ENCODE results near the gene SUN5.
A peak's percentile ranks its signal among the peaks of the same experiment; 100 is the strongest.

SUN5 gene

GRCh38 chr20:32978009-32978335, 26.3 kb downstream of the SUN5 start:
- peaks cover 3 to 8% of the 10 kb centered on the region in 2 experiments for H3K4me1 ChIP-seq (ENCODE audit: control insufficient read depth in 1 of 2, insufficient read depth in 2 of 2, low read length in 2 of 2)

GRCh38 chr20:32977281-32978008, 26.8 kb downstream of the SUN5 start:
- Histone ChIP-seq H3K18ac (ENCODE audit: low read length) (no peak overlapping the region), H4K12ac (ENCODE audit: low read depth, low read length) (no peak overlapping the region), H3K4ac (ENCODE audit: low read depth, low read length) (no peak overlapping the region), H3K9ac (ENCODE audit: low read length) (no peak overlapping the region), H3K4me2 (ENCODE audit: low read length) (no peak overlapping the region), H3K79me1 (ENCODE audit: low read length) (no peaks in the 10 kb centered on the region), H3K14ac (ENCODE audit: low read length) (no peak overlapping the region), H3K27ac (ENCODE audit: low read depth, low read length) (no peak overlapping the region), H3K27me3 (ENCODE audit: insufficient read depth, low read length) (no peaks in the 10 kb centered on the region), H2BK12ac (ENCODE audit: low read length) (no peak overlapping the region), H3K23ac (ENCODE audit: low read length) (no peak overlapping the region), H2BK5ac (ENCODE audit: low read depth, low read length, poor library complexity) (no peak overlapping the region), H3K4me1 (ENCODE audit: control insufficient read depth in 1 of 2, insufficient read depth in 2 of 2, low read length in 2 of 2) (peaks cover 3 to 11% of the 10 kb centered on the region in 2 experiments), H3K9me3 (ENCODE audit: insufficient read depth, low read depth, low read length) (peaks cover 8% of the 10 kb centered on the region), H3K79me2 (ENCODE audit: control insufficient read depth, insufficient read depth, low read length, poor library complexity) (no peaks in the 10 kb centered on the region), H2BK120ac (ENCODE audit: insufficient read depth, low read length, poor library complexity) (no peak overlapping the region), H3K36me3 (ENCODE audit: control insufficient read depth in 1 of 2, insufficient read depth in 2 of 2, low read length in 2 of 2) (no peaks in the 10 kb centered on the region), H2AFZ (ENCODE audit: insufficient read depth, low read length, poor library complexity) (no peak overlapping the region), H4K91ac (ENCODE audit: low read depth, low read length) (no peak overlapping the region), H2AK5ac (ENCODE audit: low read length) (no peak overlapping the region), H3K4me3 (ENCODE audit: low read depth, low read length) (no peak overlapping the region), H4K8ac (ENCODE audit: low read depth, low read length) (no peak overlapping the region)
- no peak for DNase-seq
- WGBS (ENCODE audit: extremely low coverage, insufficient coverage, insufficient read length), result no CpG with 5 or more reads among the region's 13 CpGs

More at GRCh38 chr20:32978009-32978335, 26.3 kb downstream of the SUN5 start:
- H2BK120ac ChIP-seq (ENCODE audit: insufficient read depth, low read length, poor library complexity), result no peak overlapping the region
- H3K9me3 ChIP-seq (ENCODE audit: insufficient read depth, low read depth, low read length), result peaks cover 8% of the 10 kb centered on the region
- DNase-seq, result no peak
- H3K23ac ChIP-seq (ENCODE audit: low read length), result no peak overlapping the region
- no peak overlapping the region for H3K18ac ChIP-seq (ENCODE audit: low read length)
- no peak overlapping the region for H4K91ac ChIP-seq (ENCODE audit: low read depth, low read length)
- H3K4me2 ChIP-seq (ENCODE audit: low read length), result no peak overlapping the region
- H3K4ac ChIP-seq (ENCODE audit: low read depth, low read length), result no peak overlapping the region
- no peak overlapping the region for H3K9ac ChIP-seq (ENCODE audit: low read length)
- no peak overlapping the region for H3K4me3 ChIP-seq (ENCODE audit: low read depth, low read length)
- no peak overlapping the region for H3K27ac ChIP-seq (ENCODE audit: low read depth, low read length)
- no peak overlapping the region for H3K14ac ChIP-seq (ENCODE audit: low read length)
- H3K36me3 ChIP-seq (ENCODE audit: control insufficient read depth in 1 of 2, insufficient read depth in 2 of 2, low read length in 2 of 2), result no peaks in the 10 kb centered on the region
- H3K79me1 ChIP-seq (ENCODE audit: low read length), result no peaks in the 10 kb centered on the region
- H2AFZ ChIP-seq (ENCODE audit: insufficient read depth, low read length, poor library complexity), result no peak overlapping the region
- no peak overlapping the region for H2BK12ac ChIP-seq (ENCODE audit: low read length)
- H3K79me2 ChIP-seq (ENCODE audit: control insufficient read depth, insufficient read depth, low read length, poor library complexity), result no peaks in the 10 kb centered on the region
- no peak overlapping the region for H2AK5ac ChIP-seq (ENCODE audit: low read length)
- WGBS (ENCODE audit: extremely low coverage, insufficient coverage, insufficient read length), result no CpG with 5 or more reads among the region's 7 CpGs
- no peaks in the 10 kb centered on the region for H3K27me3 ChIP-seq (ENCODE audit: insufficient read depth, low read length)
- no peak overlapping the region for H4K12ac ChIP-seq (ENCODE audit: low read depth, low read length)
- H2BK5ac ChIP-seq (ENCODE audit: low read depth, low read length, poor library complexity), result no peak overlapping the region
- H4K8ac ChIP-seq (ENCODE audit: low read depth, low read length), result no peak overlapping the region

- H2BK5ac ChIP-seq (ENCODE audit: low read depth, low read length, poor library complexity), result no peak overlapping the region
- H3K4ac ChIP-seq (ENCODE audit: low read depth, low read length), result no peak overlapping the region
- no peak overlapping the region for H3K18ac ChIP-seq (ENCODE audit: low read length)
- peaks cover 3 to 14% of the 10 kb centered on the region in 2 experiments for H3K4me1 ChIP-seq (ENCODE audit: control insufficient read depth in 1 of 2, insufficient read depth in 2 of 2, low read length in 2 of 2)
- no peak overlapping the region for H2AK5ac ChIP-seq (ENCODE audit: low read length)
- DNase-seq, result peak in 1 of 2 donors; percentile 6
- H3K4me3 ChIP-seq (ENCODE audit: low read depth, low read length), result no peak overlapping the region
- no peak overlapping the region for H4K8ac ChIP-seq (ENCODE audit: low read depth, low read length)
- no peak overlapping the region for H3K14ac ChIP-seq (ENCODE audit: low read length)
- no peak overlapping the region for H2BK120ac ChIP-seq (ENCODE audit: insufficient read depth, low read length, poor library complexity)
- no peaks in the 10 kb centered on the region for H3K79me2 ChIP-seq (ENCODE audit: control insufficient read depth, insufficient read depth, low read length, poor library complexity)
- no peak overlapping the region for H4K91ac ChIP-seq (ENCODE audit: low read depth, low read length)
- no peak overlapping the region for H2AFZ ChIP-seq (ENCODE audit: insufficient read depth, low read length, poor library complexity)
- no peaks in the 10 kb centered on the region for H3K36me3 ChIP-seq (ENCODE audit: control insufficient read depth in 1 of 2, insufficient read depth in 2 of 2, low read length in 2 of 2)
- no peak overlapping the region for H3K4me2 ChIP-seq (ENCODE audit: low read length)
- WGBS (ENCODE audit: extremely low coverage, insufficient coverage, insufficient read length), result no CpG with 5 or more reads among the region's 6 CpGs
- H3K9ac ChIP-seq (ENCODE audit: low read length), result no peak overlapping the region
- no peaks in the 10 kb centered on the region for H3K27me3 ChIP-seq (ENCODE audit: insufficient read depth, low read length)
- no peak overlapping the region for H2BK12ac ChIP-seq (ENCODE audit: low read length)
- H3K9me3 ChIP-seq (ENCODE audit: insufficient read depth, low read depth, low read length), result peaks cover 8% of the 10 kb centered on the region
- no peak overlapping the region for H4K12ac ChIP-seq (ENCODE audit: low read depth, low read length)
- H3K79me1 ChIP-seq (ENCODE audit: low read length), result no peaks in the 10 kb centered on the region
- no peak overlapping the region for H3K23ac ChIP-seq (ENCODE audit: low read length)
- no peak overlapping the region for H3K27ac ChIP-seq (ENCODE audit: low read depth, low read length)
Measured at GRCh38 chr20:32976746-32977145, 27.5 kb downstream of the SUN5 start.

GRCh38 chr20:32975698-32976674, 28.2 kb downstream of the SUN5 start:
- Histone ChIP-seq H3K4me2 (ENCODE audit: low read length) (no peak overlapping the region), H3K36me3 (ENCODE audit: control insufficient read depth in 1 of 2, insufficient read depth in 2 of 2, low read length in 2 of 2) (no peaks in the 10 kb centered on the region), H3K4ac (ENCODE audit: low read depth, low read length) (no peak overlapping the region), H3K9me3 (ENCODE audit: insufficient read depth, low read depth, low read length) (peaks cover 8% of the 10 kb centered on the region), H2AK5ac (ENCODE audit: low read length) (no peak overlapping the region), H2AFZ (ENCODE audit: insufficient read depth, low read length, poor library complexity) (no peak overlapping the region), H3K27ac (ENCODE audit: low read depth, low read length) (no peak overlapping the region), H4K91ac (ENCODE audit: low read depth, low read length) (no peak overlapping the region), H3K4me3 (ENCODE audit: low read depth, low read length) (no peak overlapping the region), H3K18ac (ENCODE audit: low read length) (no peak overlapping the region), H2BK5ac (ENCODE audit: low read depth, low read length, poor library complexity) (no peak overlapping the region), H3K4me1 (ENCODE audit: control insufficient read depth in 1 of 2, insufficient read depth in 2 of 2, low read length in 2 of 2) (peaks cover 3 to 14% of the 10 kb centered on the region in 2 experiments), H4K8ac (ENCODE audit: low read depth, low read length) (no peak overlapping the region), H2BK120ac (ENCODE audit: insufficient read depth, low read length, poor library complexity) (no peak overlapping the region), H4K12ac (ENCODE audit: low read depth, low read length) (no peak overlapping the region), H3K14ac (ENCODE audit: low read length) (no peak overlapping the region), H2BK12ac (ENCODE audit: low read length) (no peak overlapping the region), H3K27me3 (ENCODE audit: insufficient read depth, low read length) (no peaks in the 10 kb centered on the region), H3K23ac (ENCODE audit: low read length) (no peak overlapping the region), H3K9ac (ENCODE audit: low read length) (no peak overlapping the region), H3K79me1 (ENCODE audit: low read length) (no peaks in the 10 kb centered on the region), H3K79me2 (ENCODE audit: control insufficient read depth, insufficient read depth, low read length, poor library complexity) (no peaks in the 10 kb centered on the region)
- DNase-seq, result peak; percentile 8 to 10
- no CpG with 5 or more reads among the region's 15 CpGs for WGBS (ENCODE audit: extremely low coverage, insufficient coverage, insufficient read length)

Measured in trophoblast cell (in vitro differentiated cells and primary cell).